Suprapubic skin (tissue), 4 donors: ENCODE results near the gene TMEM132D.

Experiments
- EP300 ChIP-seq: sonication (generic); formaldehyde crosslinking; IDR thresholded peaks from one replicate; pipeline ENCODE4 v1.6.1; 2017; ENCODE audit warnings: antibody characterized with exemption
- POLR2A ChIP-seq, 2 donors: fragments of 450-650 bp; IDR thresholded peaks; one replicate each; pipeline ENCODE4 v1.6.1; 2017; ENCODE audit warnings: antibody characterized with exemption in 2 of 2, mild to moderate bottlenecking in 2 of 2, moderate library complexity in 2 of 2
- POLR2AphosphoS5 ChIP-seq, 3 donors: sonication (generic); formaldehyde crosslinking; IDR thresholded peaks; one replicate each; pipeline ENCODE4 v1.6.1; 2017; ENCODE audit warnings: antibody characterized with exemption in 3 of 3
- TF ChIP-seq, protein P1 (sequence below), 2 donors: fragments of 200-600 bp in 1 of 2; fragments of 450-650 bp in 1 of 2; sonication (generic) in 1 of 2; IDR thresholded peaks; one replicate each; pipeline ENCODE4 v1.5.1; 2016 to 2019; ENCODE audit warnings: antibody characterized with exemption in 2 of 2, mild to moderate bottlenecking in 1 of 2, moderate library complexity in 1 of 2

GRCh38 chr12:129827866-129828384 lies 75.9 kb downstream of the TMEM132D start:
- TF ChIP-seq, protein P1, sequence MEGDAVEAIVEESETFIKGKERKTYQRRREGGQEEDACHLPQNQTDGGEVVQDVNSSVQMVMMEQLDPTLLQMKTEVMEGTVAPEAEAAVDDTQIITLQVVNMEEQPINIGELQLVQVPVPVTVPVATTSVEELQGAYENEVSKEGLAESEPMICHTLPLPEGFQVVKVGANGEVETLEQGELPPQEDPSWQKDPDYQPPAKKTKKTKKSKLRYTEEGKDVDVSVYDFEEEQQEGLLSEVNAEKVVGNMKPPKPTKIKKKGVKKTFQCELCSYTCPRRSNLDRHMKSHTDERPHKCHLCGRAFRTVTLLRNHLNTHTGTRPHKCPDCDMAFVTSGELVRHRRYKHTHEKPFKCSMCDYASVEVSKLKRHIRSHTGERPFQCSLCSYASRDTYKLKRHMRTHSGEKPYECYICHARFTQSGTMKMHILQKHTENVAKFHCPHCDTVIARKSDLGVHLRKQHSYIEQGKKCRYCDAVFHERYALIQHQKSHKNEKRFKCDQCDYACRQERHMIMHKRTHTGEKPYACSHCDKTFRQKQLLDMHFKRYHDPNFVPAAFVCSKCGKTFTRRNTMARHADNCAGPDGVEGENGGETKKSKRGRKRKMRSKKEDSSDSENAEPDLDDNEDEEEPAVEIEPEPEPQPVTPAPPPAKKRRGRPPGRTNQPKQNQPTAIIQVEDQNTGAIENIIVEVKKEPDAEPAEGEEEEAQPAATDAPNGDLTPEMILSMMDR (IDR thresholded peaks at IDR 0.05): no peak
- TF ChIP-seq POLR2A (IDR thresholded peaks at IDR 0.05) (no peak), EP300 (no peak), POLR2AphosphoS5 (IDR thresholded peaks at IDR 0.05) (no peak)
